Fibroblast of gingiva (primary cell): ENCODE measurements around the gene CRYBG2.
"Not testable (repeated sequence)": the region's sequence is repeated elsewhere in the genome, so short reads cannot be mapped to it uniquely, and the experiment has no call there.

ENCODE experiments used
- DNase-seq: peaks from one replicate; pipeline ENCODE4 v3.0.0-alpha.2; 2011; ENCODE audit warnings: low read depth

The CRYBG2 gene

DNA sequence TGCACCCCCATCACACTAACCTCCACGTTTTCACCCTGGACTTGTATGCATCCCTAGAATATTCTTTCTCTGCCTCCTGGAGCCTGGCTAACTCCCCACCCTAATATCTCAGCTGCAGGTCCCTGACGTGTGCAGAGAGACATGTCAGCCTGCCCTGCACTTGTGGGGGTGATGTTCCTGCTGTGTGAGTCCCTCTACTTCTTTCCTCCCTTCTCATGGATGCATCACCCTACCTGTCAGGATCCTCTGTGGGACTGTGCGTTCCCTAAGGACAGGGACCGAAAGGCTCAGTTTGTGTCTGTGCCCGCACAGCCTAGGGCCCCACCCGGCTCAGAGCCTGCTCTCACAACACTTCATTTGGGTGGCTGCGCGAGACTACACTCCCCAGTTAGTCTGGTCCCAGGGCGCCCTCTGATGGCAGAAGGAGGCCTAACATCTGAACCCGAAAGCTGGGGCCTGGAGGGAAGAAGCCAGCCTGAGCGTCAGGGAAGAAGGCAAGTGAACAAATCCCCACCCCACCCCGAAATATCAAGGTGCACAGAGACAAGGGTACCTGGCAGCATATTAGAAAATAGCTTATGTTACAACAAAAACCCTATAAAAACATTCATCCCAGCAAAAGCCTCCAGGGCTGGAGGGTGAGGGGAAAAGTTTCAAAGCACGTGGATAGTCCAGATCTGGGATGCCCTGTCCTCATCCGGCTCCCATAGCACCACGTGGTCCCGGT, 32.5 kb downstream of the CRYBG2 start:
- DNase-seq, result peak; percentile 76

DNA sequence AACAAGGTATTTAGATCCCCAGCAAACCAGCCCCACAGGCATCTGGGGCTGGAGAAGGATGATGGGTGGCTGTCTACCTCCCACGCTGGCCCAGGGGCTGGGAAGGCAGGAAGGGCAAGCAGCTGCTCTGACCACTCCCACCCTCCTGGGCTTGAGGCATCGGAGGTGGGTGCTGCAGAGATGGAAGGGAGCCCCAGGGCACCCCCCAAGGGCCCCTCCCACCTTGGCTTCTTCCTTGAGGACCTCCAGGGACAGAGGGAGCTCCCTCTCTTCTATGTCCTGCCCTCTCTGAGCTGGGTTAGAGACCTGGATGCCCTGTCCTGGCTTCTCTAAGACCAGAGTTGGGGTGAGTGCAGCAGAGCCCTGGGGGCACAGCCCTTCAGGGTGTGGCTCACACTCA, 33.0 kb downstream of the CRYBG2 start:
- no peak for DNase-seq

- DNase-seq, result no peak
Observed at GRCh38 chr1:26318338-26319064, 35.4 kb downstream of the CRYBG2 start.

GRCh38 chr1:26317612-26318337, 36.2 kb downstream of the CRYBG2 start, which contains the start of gene CD52:
CD52 (plus strand) TSS chr1:26317958; CDS start chr1:26318018, 60 bp downstream.
- no peak for DNase-seq

GRCh38 chr1:26317146-26317545, 36.8 kb downstream of the CRYBG2 start:
- DNase-seq, result no peak

GRCh38 chr1:26315874-26316850, 37.8 kb downstream of the CRYBG2 start:
- DNase-seq, result no peak

DNA sequence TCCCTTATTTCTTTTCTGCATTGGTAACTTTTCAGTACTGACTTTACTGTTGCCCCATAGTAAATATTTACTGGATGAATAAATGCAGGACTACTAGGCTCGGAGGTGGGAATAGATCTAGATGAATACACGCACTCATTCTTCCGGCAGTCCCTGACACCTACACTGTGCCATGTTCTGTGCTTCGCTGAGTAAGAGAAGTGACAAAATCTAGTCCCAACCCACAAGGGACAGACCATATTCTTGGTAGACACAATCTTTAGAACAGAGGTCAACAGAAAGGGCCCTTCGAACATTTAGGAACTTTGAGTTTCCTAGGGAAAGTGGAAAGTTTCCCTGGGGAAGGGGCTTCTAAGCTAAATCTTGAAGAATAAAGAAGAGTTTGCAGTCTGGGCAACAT, 39.4 kb downstream of the CRYBG2 start:
- DNase-seq, result no peak

- not testable (repeated sequence) for DNase-seq
Observed at GRCh38 chr1:26307966-26308899, 45.7 kb downstream of the CRYBG2 start.

DNA sequence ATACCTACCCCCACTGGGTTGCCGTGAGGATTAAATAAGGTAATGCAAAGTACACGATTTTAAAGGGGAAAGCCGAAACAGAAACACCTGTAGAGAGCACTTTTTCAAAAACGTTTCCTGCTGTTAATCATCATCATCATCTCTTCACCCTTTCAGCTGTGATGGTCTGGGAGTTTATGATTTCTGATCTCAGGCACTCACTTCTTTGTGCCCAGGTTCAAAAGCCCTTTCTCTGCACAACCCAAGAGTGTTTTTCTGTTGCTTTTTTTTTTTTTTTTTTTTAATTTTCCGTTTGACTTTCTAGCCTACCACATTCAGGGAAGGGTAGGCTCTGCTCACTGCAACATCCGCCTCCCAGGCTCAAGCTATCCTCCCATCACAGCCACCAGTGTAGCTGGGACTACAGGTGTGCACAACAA, 46.6 kb downstream of the CRYBG2 start:
- DNase-seq, result no peak

- peak; percentile 85 for DNase-seq
Observed at GRCh38 chr1:26306290-26307229, 47.4 kb downstream of the CRYBG2 start, which contains the start of gene UBXN11. UBXN11 (minus strand) TSS chr1:26306636; CDS start chr1:26302883, 3,753 bp downstream.

DNA sequence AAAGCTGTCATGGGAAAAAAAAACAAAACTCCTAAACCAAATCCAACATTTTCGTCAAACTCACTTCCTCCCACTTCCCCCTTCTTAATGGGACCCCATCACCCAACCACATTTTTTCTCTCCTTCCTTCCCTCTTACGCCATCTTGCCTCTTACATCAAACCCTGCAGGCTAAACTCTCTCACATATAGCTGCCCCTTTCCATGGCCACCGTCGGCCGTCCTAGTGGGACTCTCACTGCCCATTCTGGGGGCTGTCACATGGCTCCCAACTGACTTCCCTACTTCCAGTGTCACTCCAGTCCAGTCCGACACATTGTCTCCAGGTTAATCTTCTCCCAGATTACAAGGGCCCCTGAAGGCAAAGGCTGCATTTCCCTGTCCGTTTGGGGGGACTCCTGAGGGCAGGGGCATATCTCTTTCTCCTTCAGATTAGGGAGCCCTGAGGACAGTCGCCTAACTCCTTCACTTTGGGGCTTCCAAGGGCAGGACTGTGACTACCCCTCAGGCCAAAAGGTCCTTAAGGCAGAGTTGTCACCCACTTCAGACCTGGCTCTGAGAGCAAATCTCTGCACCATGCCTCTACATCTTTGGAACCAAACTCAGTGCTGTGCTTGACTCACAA, 48.2 kb downstream of the CRYBG2 start:
- no peak for DNase-seq

GRCh38 chr1:26302733-26303405, 51.1 kb downstream of the CRYBG2 start:
- DNase-seq, result peak; percentile 62

GRCh38 chr1:26300578-26301275, 53.2 kb downstream of the CRYBG2 start:
- DNase-seq, result no peak

DNA sequence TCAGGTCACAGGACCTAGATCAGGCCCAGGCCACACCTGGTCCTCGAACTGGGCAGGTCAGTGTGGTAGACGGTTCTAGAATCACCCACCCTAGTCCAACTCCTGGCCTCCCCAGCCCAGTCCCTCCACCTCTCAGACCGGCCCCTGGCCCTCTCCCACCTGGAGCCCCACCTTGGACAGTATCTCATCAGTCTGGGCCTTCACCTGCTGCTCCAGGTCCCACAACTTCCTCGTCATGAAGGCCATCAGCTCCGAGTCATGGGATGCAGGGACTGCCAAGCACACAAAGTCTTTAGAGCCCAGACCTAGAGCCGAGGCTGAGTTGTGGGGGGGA, 56.2 kb downstream of the CRYBG2 start:
- DNase-seq, result no peak

- DNase-seq, result no peak
Observed at GRCh38 chr1:26297057-26297790, 56.7 kb downstream of the CRYBG2 start.

DNA sequence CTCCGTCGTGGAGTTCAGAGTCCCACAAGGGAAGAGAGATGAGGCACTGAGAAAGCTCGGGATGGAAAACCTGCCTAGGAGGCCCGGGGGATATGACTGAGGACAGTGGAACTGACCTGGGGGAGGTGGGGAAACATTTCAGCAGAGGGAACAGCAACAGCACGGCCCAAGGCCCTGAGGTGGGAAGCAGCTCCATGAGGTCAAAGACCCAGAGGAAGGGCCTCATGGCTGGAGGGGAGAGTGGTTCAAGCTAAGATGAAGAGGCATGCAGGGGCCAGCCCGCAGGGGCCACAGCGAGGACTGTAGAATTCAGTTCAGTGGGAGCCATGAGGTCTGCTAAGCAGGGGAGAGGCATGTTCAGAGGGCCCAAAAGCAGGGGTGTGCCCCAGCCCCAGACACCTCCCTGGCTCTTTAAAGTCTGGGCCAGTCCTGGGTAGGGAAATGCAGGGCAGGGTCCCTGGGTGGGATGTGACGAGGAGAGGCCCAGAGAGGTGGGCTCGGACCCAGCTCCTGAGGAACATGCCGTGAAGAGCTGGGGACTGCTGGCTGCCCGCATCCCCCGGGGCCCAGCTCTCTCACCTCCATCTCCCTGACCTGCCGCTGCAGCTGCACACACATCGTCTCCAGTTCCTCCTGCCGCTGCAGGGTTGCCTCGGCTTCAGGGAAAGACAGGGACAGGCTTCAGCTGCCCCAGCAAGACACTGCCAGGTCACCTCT, 57.4 kb downstream of the CRYBG2 start:
- no peak for DNase-seq
